Measurements from ENCODE around the gene CNOT6.

The CNOT6 gene

GRCh38 chr5:180533845-180534244 is 39.7 kb downstream of the CNOT6 start:
- no peak for TF ChIP-seq GATA3 (IDR thresholded peaks at IDR 0.05; ENCODE audit: low read depth, low read length)
- TF ChIP-seq GATA2 (IDR thresholded peaks at IDR 0.05; ENCODE audit: low read depth, low read length): no peak

- no peak for TF ChIP-seq GATA3 (IDR thresholded peaks at IDR 0.05; ENCODE audit: low read depth, low read length)
- TF ChIP-seq GATA2 (IDR thresholded peaks at IDR 0.05; ENCODE audit: low read depth, low read length): no peak
Observed at GRCh38 chr5:180535573-180535972, 41.4 kb downstream of the CNOT6 start.

- TF ChIP-seq GATA3 (IDR thresholded peaks at IDR 0.05; ENCODE audit: low read depth, low read length) (no peak), GATA2 (IDR thresholded peaks at IDR 0.05; ENCODE audit: low read depth, low read length) (no peak)
Observed at GRCh38 chr5:180540050-180540694, 46.0 kb downstream of the CNOT6 start.

GRCh38 chr5:180541710-180542109 is 47.5 kb downstream of the CNOT6 start:
- TF ChIP-seq GATA2 (IDR thresholded peaks at IDR 0.05; ENCODE audit: low read depth, low read length) (no peak), GATA3 (IDR thresholded peaks at IDR 0.05; ENCODE audit: low read depth, low read length) (no peak)

- TF ChIP-seq GATA3 (IDR thresholded peaks at IDR 0.05; ENCODE audit: low read depth, low read length) (no peak), GATA2 (IDR thresholded peaks at IDR 0.05; ENCODE audit: low read depth, low read length) (no peak)
Observed at GRCh38 chr5:180545248-180545647, 51.1 kb downstream of the CNOT6 start.

GRCh38 chr5:180548563-180548962 is 54.4 kb downstream of the CNOT6 start:
- TF ChIP-seq GATA3 (IDR thresholded peaks at IDR 0.05; ENCODE audit: low read depth, low read length) (no peak), GATA2 (IDR thresholded peaks at IDR 0.05; ENCODE audit: low read depth, low read length) (no peak)

- TF ChIP-seq GATA2 (IDR thresholded peaks at IDR 0.05; ENCODE audit: low read depth, low read length) (peak; percentile 34; the same call in 1 of the 2 replicates), GATA3 (IDR thresholded peaks at IDR 0.05; ENCODE audit: low read depth, low read length) (no peak)
Observed at GRCh38 chr5:180553530-180553929, 59.4 kb downstream of the CNOT6 start.

- no peak for TF ChIP-seq GATA2 (IDR thresholded peaks at IDR 0.05; ENCODE audit: low read depth, low read length)
- no peak for TF ChIP-seq GATA3 (IDR thresholded peaks at IDR 0.05; ENCODE audit: low read depth, low read length)
Observed at GRCh38 chr5:180555168-180555921, 61.2 kb downstream of the CNOT6 start.

GRCh38 chr5:180557217-180557809 is 63.1 kb downstream of the CNOT6 start:
- TF ChIP-seq GATA3 (IDR thresholded peaks at IDR 0.05; ENCODE audit: low read depth, low read length) (no peak), GATA2 (IDR thresholded peaks at IDR 0.05; ENCODE audit: low read depth, low read length) (no peak)

- TF ChIP-seq GATA3 (IDR thresholded peaks at IDR 0.05; ENCODE audit: low read depth, low read length) (no peak), GATA2 (IDR thresholded peaks at IDR 0.05; ENCODE audit: low read depth, low read length) (no peak)
Observed at GRCh38 chr5:180558232-180558631, 64.1 kb downstream of the CNOT6 start.

- no peak for TF ChIP-seq GATA3 (IDR thresholded peaks at IDR 0.05; ENCODE audit: low read depth, low read length)
- no peak for TF ChIP-seq GATA2 (IDR thresholded peaks at IDR 0.05; ENCODE audit: low read depth, low read length)
Observed at GRCh38 chr5:180563994-180564393, 69.8 kb downstream of the CNOT6 start.

- TF ChIP-seq GATA3 (IDR thresholded peaks at IDR 0.05; ENCODE audit: low read depth, low read length) (no peak), GATA2 (IDR thresholded peaks at IDR 0.05; ENCODE audit: low read depth, low read length) (no peak)
Observed at GRCh38 chr5:180568914-180569313, 74.7 kb downstream of the CNOT6 start.

- TF ChIP-seq GATA2 (IDR thresholded peaks at IDR 0.05; ENCODE audit: low read depth, low read length): no peak
- TF ChIP-seq GATA3 (IDR thresholded peaks at IDR 0.05; ENCODE audit: low read depth, low read length): no peak
Observed at GRCh38 chr5:180575571-180575970, 81.4 kb downstream of the CNOT6 start.

- TF ChIP-seq GATA3 (IDR thresholded peaks at IDR 0.05; ENCODE audit: low read depth, low read length) (no peak), GATA2 (IDR thresholded peaks at IDR 0.05; ENCODE audit: low read depth, low read length) (no peak)
Observed at GRCh38 chr5:180580681-180581080, 86.5 kb downstream of the CNOT6 start.

GRCh38 chr5:180583738-180584137 is 89.6 kb downstream of the CNOT6 start:
- TF ChIP-seq GATA2 (IDR thresholded peaks at IDR 0.05; ENCODE audit: low read depth, low read length) (no peak), GATA3 (IDR thresholded peaks at IDR 0.05; ENCODE audit: low read depth, low read length) (no peak)

Measured in SH-SY5Y (cell line).